CD4-positive, CD25-positive, alpha-beta regulatory T cell (primary cell): Measurements from ENCODE around the gene DNAAF5. TPM values are rescaled to one million over a fixed set of nuclear protein-coding genes. Genes with fewer than 3 reads are reported as not detected.
A peak's percentile ranks its signal among the peaks of the same experiment; 100 is the strongest.

Experiments
- ATAC-seq, 2 donors: fragments of 150-1000 bp; cut with Tn5 transposase; one replicate each; pipeline ENCODE4 v1.10.0; 2021; ENCODE audit warnings: low read depth in 2 of 2, moderate number of reproducible peaks in 2 of 2, moderate library complexity in 1 of 2
- DNase-seq, 3 donors: peaks; one replicate each; pipeline versions ENCODE4 v3.0.0 to v3.0.0-alpha.2; 2012 to 2022; ENCODE audit warnings: mixed read lengths in 1 of 3
- H3K27ac ChIP-seq: one replicate; pipeline ENCODE4 v1.7.0; 2013; ENCODE audit warnings: mild to moderate bottlenecking, low read length; ENCODE audit not compliant: insufficient read depth, poor library complexity, severe bottlenecking
- H3K27me3 ChIP-seq: one replicate; pipeline ENCODE4 v1.7.0; 2013; ENCODE audit warnings: low read length; ENCODE audit not compliant: control insufficient read depth, insufficient read depth
- H3K36me3 ChIP-seq: one replicate; pipeline ENCODE4 v1.7.0; 2013; ENCODE audit warnings: mild to moderate bottlenecking, low read length, moderate library complexity; ENCODE audit not compliant: control insufficient read depth, insufficient read depth
- H3K4me1 ChIP-seq: 2 replicates; pipeline ENCODE4 v1.7.0; 2013; ENCODE audit warnings: mild to moderate bottlenecking, low read length; ENCODE audit not compliant: insufficient read depth, control insufficient read depth, poor library complexity, severe bottlenecking
- H3K4me3 ChIP-seq: one replicate; pipeline ENCODE4 v1.7.0; 2013; ENCODE audit warnings: low read depth, mild to moderate bottlenecking, low read length, moderate library complexity
- H3K9me3 ChIP-seq, 2 experiments: 1 replicate in 1 of 2; 2 replicates in 1 of 2; pipeline ENCODE4 v1.7.0; 2013; ENCODE audit warnings: low read length in 2 of 2, mild to moderate bottlenecking in 1 of 2, moderate library complexity in 1 of 2; ENCODE audit not compliant: control insufficient read depth in 2 of 2
- H3K27ac Mint-ChIP-seq, 3 donors: one replicate each; pipeline ENCODE4 v1.8.0; 2020 to 2022; ENCODE audit warnings: mild to moderate bottlenecking in 3 of 3, mixed read lengths in 3 of 3, moderate library complexity in 2 of 3
- H3K27me3 Mint-ChIP-seq: one replicate; pipeline ENCODE4 v1.8.0; 2022; ENCODE audit warnings: mild to moderate bottlenecking, mixed read lengths
- H3K36me3 Mint-ChIP-seq: one replicate; pipeline ENCODE4 v1.8.0; 2020; ENCODE audit warnings: mixed read lengths
- H3K4me1 Mint-ChIP-seq, 4 donors: one replicate each; pipeline ENCODE4 v1.8.0; 2020 to 2022; ENCODE audit warnings: mixed read lengths in 4 of 4, mild to moderate bottlenecking in 1 of 4
- H3K4me3 Mint-ChIP-seq, 4 donors: one replicate each; pipeline ENCODE4 v1.8.0; 2020 to 2022; ENCODE audit warnings: mild to moderate bottlenecking in 4 of 4, mixed read lengths in 4 of 4, moderate library complexity in 3 of 4
- H3K9me3 Mint-ChIP-seq, 7 donors: one replicate each; pipeline ENCODE4 v1.8.0; 2020 to 2022; ENCODE audit warnings: mixed read lengths in 7 of 7, mild to moderate bottlenecking in 3 of 7, moderate library complexity in 2 of 7
- polyA plus RNA-seq, 4 donors: library from polyadenylated mRNA; unstranded; fragments of 300-500 nt; fragmentation: Illumina TruSeq; gene quantifications; one replicate each; pipeline ENCODE4 v1.2.3, GENCODE V29; 2021
- total RNA-seq: library from RNA; stranded (reverse); gene quantifications from one replicate; pipeline ENCODE4 v1.2.3, GENCODE V29; 2022

The DNAAF5 gene
- total and polyA plus RNA-seq, 5 donors from 2014 or later, result 0.84 to 11.9 (median 2.3) TPM

GRCh38 chr7:753190-753589, 26.7 kb downstream of the DNAAF5 start:
- Mint-ChIP-seq H3K4me1 (peaks cover 0 to 4% (median 0%) of the 10 kb centered on the region in 4 donors), H3K36me3 (peaks cover 11% of the 10 kb centered on the region), H3K27ac (no peak overlapping the region), H3K9me3 (no peaks in the 10 kb centered on the region), H3K27me3 (no peaks in the 10 kb centered on the region), H3K4me3 (no peak overlapping the region)
- ATAC-seq (no peak), DNase-seq (no peak)
- Histone ChIP-seq H3K27ac (no peak overlapping the region), H3K9me3 (no peaks in the 10 kb centered on the region), H3K4me3 (no peak overlapping the region), H3K4me1 (no peaks in the 10 kb centered on the region), H3K36me3 (peaks cover 32% of the 10 kb centered on the region), H3K27me3 (no peaks in the 10 kb centered on the region)

DNA sequence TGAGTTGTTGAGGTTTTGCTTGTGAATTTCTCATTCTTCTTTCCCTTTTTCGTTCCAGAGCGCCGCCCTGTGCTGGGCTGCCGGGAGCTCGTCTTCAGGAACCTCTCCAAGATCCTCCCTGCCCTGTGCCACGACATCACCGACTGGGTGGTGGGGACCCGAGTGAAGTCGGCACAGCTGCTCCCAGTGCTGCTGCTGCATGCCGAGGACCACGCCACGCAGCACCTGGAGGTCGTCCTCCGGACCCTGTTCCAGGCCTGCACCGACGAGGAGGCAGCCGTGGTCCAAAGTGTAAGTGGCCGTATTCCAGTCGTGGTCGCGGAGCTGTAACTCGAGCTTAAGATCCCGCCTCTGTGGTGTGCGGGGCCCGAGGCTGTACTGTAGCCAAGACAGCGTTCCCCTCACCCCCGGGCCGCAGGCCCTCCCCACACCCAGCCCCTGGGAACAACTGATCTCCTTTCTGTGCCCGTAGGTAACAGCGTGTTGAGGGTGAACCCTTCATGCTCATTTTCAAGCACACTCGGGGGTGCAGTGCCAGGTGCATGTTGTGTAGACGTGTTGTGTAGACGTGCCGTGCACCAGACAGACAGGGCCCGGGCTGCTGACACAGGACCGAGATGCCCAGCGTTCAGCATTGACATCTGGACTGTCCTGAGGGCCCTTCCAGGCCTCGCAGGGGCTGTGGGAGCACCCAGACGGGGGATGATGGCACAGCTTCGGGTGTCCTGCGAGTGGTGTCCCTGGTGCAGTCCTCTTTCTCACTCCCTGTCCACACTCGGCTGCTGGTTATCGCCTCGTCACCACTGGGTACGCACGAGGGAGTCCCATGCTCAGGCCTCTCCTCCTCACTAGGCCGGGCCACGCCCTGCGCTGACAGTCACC, 28.3 kb downstream of the DNAAF5 start:
- no peaks in the 10 kb centered on the region for H3K27me3 ChIP-seq
- Mint-ChIP-seq H3K27me3 (no peaks in the 10 kb centered on the region), H3K9me3 (no peaks in the 10 kb centered on the region), H3K4me3 (no peak overlapping the region), H3K27ac (peak overlapping the region in 1 of 3 donors; percentile 75), H3K4me1 (peaks cover 0 to 2% (median 0%) of the 10 kb centered on the region in 4 donors), H3K36me3 (peaks cover 18% of the 10 kb centered on the region)
- DNase-seq (no peak), ATAC-seq (no peak)
- H3K36me3 ChIP-seq, result peaks cover 35% of the 10 kb centered on the region
- no peak overlapping the region for H3K4me3 ChIP-seq
- H3K4me1 ChIP-seq, result no peaks in the 10 kb centered on the region
- H3K27ac ChIP-seq, result no peak overlapping the region
- H3K9me3 ChIP-seq, result no peaks in the 10 kb centered on the region

- Mint-ChIP-seq H3K4me3 (no peak overlapping the region), H3K4me1 (peaks cover 0 to 2% (median 0%) of the 10 kb centered on the region in 4 donors), H3K36me3 (peaks cover 20% of the 10 kb centered on the region), H3K27me3 (no peaks in the 10 kb centered on the region), H3K27ac (no peak overlapping the region), H3K9me3 (no peaks in the 10 kb centered on the region)
- DNase-seq (no peak), ATAC-seq (no peak)
- Histone ChIP-seq H3K4me1 (no peaks in the 10 kb centered on the region), H3K36me3 (peaks cover 35% of the 10 kb centered on the region), H3K4me3 (no peak overlapping the region), H3K27me3 (no peaks in the 10 kb centered on the region), H3K27ac (no peak overlapping the region), H3K9me3 (no peaks in the 10 kb centered on the region)
Measured at GRCh38 chr7:755413-755805, 28.9 kb downstream of the DNAAF5 start.

DNA sequence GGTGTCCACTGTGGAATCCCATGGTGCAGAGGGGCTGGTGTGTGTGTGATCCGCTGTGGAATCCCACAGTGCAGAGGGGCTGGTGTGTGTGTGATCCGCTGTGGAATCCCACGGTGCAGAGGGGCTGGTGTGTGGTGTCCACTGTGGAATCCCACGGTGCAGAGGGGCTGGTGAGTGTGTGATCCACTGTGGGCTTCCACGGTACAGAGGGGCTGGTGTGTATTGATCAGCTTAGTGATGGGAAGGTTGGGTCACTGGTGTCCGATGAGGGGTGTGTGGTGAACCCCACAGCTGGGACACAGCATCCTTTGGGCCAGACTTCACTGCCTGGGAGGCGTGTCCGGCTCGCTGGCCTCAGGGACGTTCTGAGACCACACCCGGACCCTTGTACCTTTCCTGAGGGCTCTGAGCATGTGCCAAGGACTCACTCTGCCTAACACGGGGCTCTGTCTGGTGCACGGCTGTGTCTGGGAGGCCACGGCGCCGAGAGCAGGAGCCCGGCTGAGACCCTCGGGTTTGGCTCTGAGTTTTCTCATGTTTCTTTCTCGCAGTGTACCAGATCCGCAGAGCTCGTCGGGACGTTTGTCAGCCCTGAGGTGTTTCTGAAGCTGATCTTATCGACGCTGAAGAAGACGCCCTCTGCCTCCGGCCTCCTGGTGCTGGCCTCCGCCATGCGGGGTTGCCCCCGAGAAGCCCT, 29.9 kb downstream of the DNAAF5 start:
- H3K27me3 ChIP-seq, result no peaks in the 10 kb centered on the region
- H3K4me1 ChIP-seq, result no peaks in the 10 kb centered on the region
- peaks cover 0 to 2% (median 0%) of the 10 kb centered on the region in 4 donors for H3K4me1 Mint-ChIP-seq
- no peak overlapping the region for H3K4me3 ChIP-seq
- DNase-seq, result no peak
- H3K9me3 Mint-ChIP-seq, result no peaks in the 10 kb centered on the region
- H3K27me3 Mint-ChIP-seq, result no peaks in the 10 kb centered on the region
- no peak overlapping the region for H3K4me3 Mint-ChIP-seq
- peaks cover 35% of the 10 kb centered on the region for H3K36me3 ChIP-seq
- H3K9me3 ChIP-seq, result no peaks in the 10 kb centered on the region
- no peak overlapping the region for H3K27ac ChIP-seq
- H3K36me3 Mint-ChIP-seq, result peaks cover 23% of the 10 kb centered on the region
- no peak for ATAC-seq
- no peak overlapping the region for H3K27ac Mint-ChIP-seq

GRCh38 chr7:756928-757560, 30.5 kb downstream of the DNAAF5 start:
- Mint-ChIP-seq H3K27ac (no peak overlapping the region), H3K4me3 (no peak overlapping the region), H3K9me3 (no peaks in the 10 kb centered on the region), H3K27me3 (no peaks in the 10 kb centered on the region), H3K4me1 (peaks cover 0 to 2% (median 0%) of the 10 kb centered on the region in 4 donors), H3K36me3 (peaks cover 24% of the 10 kb centered on the region)
- Histone ChIP-seq H3K4me1 (no peaks in the 10 kb centered on the region), H3K4me3 (no peak overlapping the region), H3K36me3 (peaks cover 35% of the 10 kb centered on the region), H3K27ac (no peak overlapping the region), H3K27me3 (no peaks in the 10 kb centered on the region), H3K9me3 (no peaks in the 10 kb centered on the region)
- ATAC-seq, result no peak
- DNase-seq, result no peak

- Mint-ChIP-seq H3K4me3 (no peak overlapping the region), H3K27ac (no peak overlapping the region), H3K9me3 (no peaks in the 10 kb centered on the region), H3K36me3 (peaks cover 24% of the 10 kb centered on the region), H3K4me1 (peaks cover 0 to 2% (median 0%) of the 10 kb centered on the region in 4 donors), H3K27me3 (no peaks in the 10 kb centered on the region)
- no peak for DNase-seq
- ATAC-seq, result no peak
- Histone ChIP-seq H3K36me3 (peaks cover 36% of the 10 kb centered on the region), H3K27me3 (no peaks in the 10 kb centered on the region), H3K4me1 (no peaks in the 10 kb centered on the region), H3K9me3 (no peaks in the 10 kb centered on the region), H3K4me3 (no peak overlapping the region), H3K27ac (no peak overlapping the region)
Measured at GRCh38 chr7:757741-758163, 31.3 kb downstream of the DNAAF5 start.

GRCh38 chr7:759569-759968, 33.1 kb downstream of the DNAAF5 start:
- peaks cover 46% of the 10 kb centered on the region for H3K36me3 ChIP-seq
- Mint-ChIP-seq H3K36me3 (peaks cover 19% of the 10 kb centered on the region), H3K4me1 (peaks cover 0 to 2% (median 0%) of the 10 kb centered on the region in 4 donors), H3K27ac (peak overlapping the region in 1 of 3 donors; percentile 69), H3K4me3 (no peak overlapping the region), H3K9me3 (no peaks in the 10 kb centered on the region), H3K27me3 (no peaks in the 10 kb centered on the region)
- no peaks in the 10 kb centered on the region for H3K9me3 ChIP-seq
- H3K27me3 ChIP-seq, result no peaks in the 10 kb centered on the region
- ATAC-seq, result no peak
- no peak for DNase-seq
- no peak overlapping the region for H3K27ac ChIP-seq
- no peaks in the 10 kb centered on the region for H3K4me1 ChIP-seq
- H3K4me3 ChIP-seq, result no peak overlapping the region
